Measurements from ENCODE around the gene ZBTB18.

ZBTB18 gene

GRCh38 chr1:244096691-244097090 lies 45.6 kb downstream of the ZBTB18 start:
- Histone ChIP-seq H3K9ac (ENCODE audit: low read length) (no peak overlapping the region), H2AFZ (ENCODE audit: low read depth, low read length, severe bottlenecking) (no peak overlapping the region), H3F3A (ENCODE audit: insufficient read depth) (no peaks in the 10 kb centered on the region), H3K9me3 (ENCODE audit: insufficient read depth, low read length) (no peaks in the 10 kb centered on the region), H3K27me3 (ENCODE audit: low read length) (no peaks in the 10 kb centered on the region), H4K20me1 (ENCODE audit: low read depth, low read length) (no peaks in the 10 kb centered on the region), H3K4me3 (ENCODE audit: insufficient read depth, low read length, poor library complexity, severe bottlenecking) (no peak overlapping the region), H3K4me2 (ENCODE audit: low read depth, low read length, poor library complexity, severe bottlenecking) (no peak overlapping the region), H3K9me2 (replicated peaks; ENCODE audit: insufficient read depth, low read length) (no peaks in the 10 kb centered on the region), H3K27ac (ENCODE audit: low read depth, low read length) (no peak overlapping the region), H3K79me2 (ENCODE audit: insufficient read depth, low read length) (no peaks in the 10 kb centered on the region), H3K36me3 (ENCODE audit: low read length) (no peaks in the 10 kb centered on the region)
- TF ChIP-seq EZH2phosphoT487 (conservative IDR thresholded peaks at IDR 0.05; ENCODE audit: low read length): no peak
- no peak for TF ChIP-seq CTCF (IDR thresholded peaks at IDR 0.05; ENCODE audit: insufficient read depth, low read length, poor library complexity, severe bottlenecking)

GRCh38 chr1:244097523-244098405 lies 46.7 kb downstream of the ZBTB18 start:
- Histone ChIP-seq H3F3A (ENCODE audit: insufficient read depth) (no peaks in the 10 kb centered on the region), H3K27me3 (ENCODE audit: low read length) (no peaks in the 10 kb centered on the region), H3K4me3 (ENCODE audit: insufficient read depth, low read length, poor library complexity, severe bottlenecking) (no peak overlapping the region), H3K9me3 (ENCODE audit: insufficient read depth, low read length) (no peaks in the 10 kb centered on the region), H3K27ac (ENCODE audit: low read depth, low read length) (no peak overlapping the region), H3K4me2 (ENCODE audit: low read depth, low read length, poor library complexity, severe bottlenecking) (no peak overlapping the region), H3K79me2 (ENCODE audit: insufficient read depth, low read length) (no peaks in the 10 kb centered on the region), H3K36me3 (ENCODE audit: low read length) (no peaks in the 10 kb centered on the region), H4K20me1 (ENCODE audit: low read depth, low read length) (no peaks in the 10 kb centered on the region), H3K9me2 (replicated peaks; ENCODE audit: insufficient read depth, low read length) (no peaks in the 10 kb centered on the region), H3K9ac (ENCODE audit: low read length) (no peak overlapping the region), H2AFZ (ENCODE audit: low read depth, low read length, severe bottlenecking) (no peak overlapping the region)
- TF ChIP-seq EZH2phosphoT487 (conservative IDR thresholded peaks at IDR 0.05; ENCODE audit: low read length) (no peak), CTCF (IDR thresholded peaks at IDR 0.05; ENCODE audit: insufficient read depth, low read length, poor library complexity, severe bottlenecking) (no peak)

GRCh38 chr1:244099258-244099930 lies 48.3 kb downstream of the ZBTB18 start:
- Histone ChIP-seq H3K79me2 (ENCODE audit: insufficient read depth, low read length) (no peaks in the 10 kb centered on the region), H3K9me3 (ENCODE audit: insufficient read depth, low read length) (no peaks in the 10 kb centered on the region), H3K27me3 (ENCODE audit: low read length) (no peaks in the 10 kb centered on the region), H3K9me2 (replicated peaks; ENCODE audit: insufficient read depth, low read length) (no peaks in the 10 kb centered on the region), H3F3A (ENCODE audit: insufficient read depth) (no peaks in the 10 kb centered on the region), H3K36me3 (ENCODE audit: low read length) (no peaks in the 10 kb centered on the region), H3K4me3 (ENCODE audit: insufficient read depth, low read length, poor library complexity, severe bottlenecking) (no peak overlapping the region), H4K20me1 (ENCODE audit: low read depth, low read length) (no peaks in the 10 kb centered on the region), H3K9ac (ENCODE audit: low read length) (no peak overlapping the region), H3K27ac (ENCODE audit: low read depth, low read length) (no peak overlapping the region), H3K4me2 (ENCODE audit: low read depth, low read length, poor library complexity, severe bottlenecking) (no peak overlapping the region), H2AFZ (ENCODE audit: low read depth, low read length, severe bottlenecking) (no peak overlapping the region)
- TF ChIP-seq EZH2phosphoT487 (conservative IDR thresholded peaks at IDR 0.05; ENCODE audit: low read length) (no peak), CTCF (IDR thresholded peaks at IDR 0.05; ENCODE audit: insufficient read depth, low read length, poor library complexity, severe bottlenecking) (no peak)
